Liver (tissue), 2 donors: ENCODE results near the gene RANBP17.

ENCODE experiments used
- CTCF ChIP-seq: fragments of 150-350 bp; IDR thresholded peaks from 2 replicates; pipeline ENCODE4 v1.5.1; 2017; ENCODE audit warnings: improper control_type of control experiment, low read depth, low read length; ENCODE audit not compliant: missing input control
- MAX ChIP-seq: IDR thresholded peaks from 2 replicates; pipeline ENCODE4 v1.6.1; 2016; ENCODE audit warnings: antibody characterized with exemption
- YY1 ChIP-seq: IDR thresholded peaks from 2 replicates; pipeline ENCODE4 v1.6.1; 2016; ENCODE audit warnings: antibody characterized with exemption, mild to moderate bottlenecking
- donor health status: healthy.

GRCh38 chr5:171024084-171024483 is 162.3 kb downstream of the RANBP17 start:
- TF ChIP-seq CTCF (no peak), YY1 (no peak), MAX (no peak)
